ENCODE results near the gene CBY2. TPM values are rescaled to one million over a fixed set of nuclear protein-coding genes. Genes with fewer than 3 reads are reported as not detected.

CBY2 gene
- total RNA-seq, 1 experiment from 2014 or later = not detected

DNA sequence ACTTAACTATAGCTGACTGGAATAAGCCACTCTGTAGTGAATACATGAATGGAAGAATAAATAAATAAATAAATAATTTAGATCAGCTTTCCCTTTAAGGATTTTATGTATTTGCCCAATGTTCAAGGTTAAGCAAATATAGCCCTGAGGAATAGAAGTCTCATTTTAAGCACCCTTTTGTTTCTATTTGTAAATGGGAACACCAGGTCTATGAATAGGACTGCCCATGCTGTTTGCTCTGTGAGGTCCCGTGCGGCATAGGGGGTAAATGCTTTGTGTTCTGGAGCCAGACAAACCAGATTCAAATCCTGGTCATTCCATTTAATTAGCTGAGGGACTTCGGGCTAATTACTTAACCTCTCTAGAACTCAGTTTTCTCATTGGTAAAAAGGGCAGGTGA, 29.3 kb downstream of the CBY2 start:
- Histone ChIP-seq H3K27me3 (ENCODE audit: insufficient read depth, low read length) (peaks cover 3% of the 10 kb centered on the region; the same call in 1 of the 2 replicates), H3K4me1 (ENCODE audit: control insufficient read depth in 1 of 2, insufficient read depth in 2 of 2, low read length in 2 of 2) (peaks cover 0 to 2% of the 10 kb centered on the region in 2 experiments; a peak in 1 of 4 replicates), H3K27ac (ENCODE audit: low read depth, low read length) (no peak overlapping the region), H2AFZ (ENCODE audit: low read depth, low read length, poor library complexity, severe bottlenecking) (no peak overlapping the region), H3K4me2 (ENCODE audit: low read length) (no peak overlapping the region), H3K4me3 (replicated peaks in 1 of 2; ENCODE audit: low read depth in 1 of 2, low read length in 2 of 2) (no peak overlapping the region), H3K9ac (ENCODE audit: low read length) (no peak overlapping the region), H3K36me3 (ENCODE audit: control insufficient read depth in 1 of 2, insufficient read depth in 2 of 2, low read length in 2 of 2) (no peaks in the 10 kb centered on the region), H3K9me2 (ENCODE audit: insufficient read depth) (no peaks in the 10 kb centered on the region), H3K9me3 (ENCODE audit: control insufficient read depth in 1 of 2, insufficient read depth in 1 of 2, low read depth in 1 of 2, low read length in 2 of 2) (no peaks in the 10 kb centered on the region), H3K79me2 (ENCODE audit: insufficient read depth, low read length) (no peaks in the 10 kb centered on the region), H4K20me1 (ENCODE audit: insufficient read depth) (no peaks in the 10 kb centered on the region)
- DNase-seq (ENCODE audit: low read depth, low spot score) (no peak), ATAC-seq (no peak)
- BruUV-seq (replicated peaks) = no TSS peak
- intact Hi-C loops (cut with micrococcal nuclease) = no loop called here
- ChIA-PET RAD21 (ENCODE audit: low non-redundant PET in 1 of 2, low total read pairs in 2 of 2, uncharacterized antibody in 2 of 2, unreplicated experiment in 2 of 2) (no interaction called here), POLR2A (no interaction called here), CTCF (interaction anchor here (1.1 kb wide), 1 partner anchor 14 kb away, joined by 3 read pairs; no protein-coding TSS in a partner anchor)
- no peak for TF ChIP-seq YY1 (IDR thresholded peaks at IDR 0.05; ENCODE audit: extremely low read depth, insufficient replicate concordance, low read depth, low read length)
- TF ChIP-seq RAD21 (IDR thresholded peaks at IDR 0.05; ENCODE audit: low read depth) = no peak
- TF ChIP-seq JUND (IDR thresholded peaks at IDR 0.05) = no peak
- TF ChIP-seq TCF7L2 (IDR thresholded peaks at IDR 0.05; ENCODE audit: borderline replicate concordance, extremely low read depth, insufficient read depth, insufficient read length) = no peak
- TF ChIP-seq, protein P1, sequence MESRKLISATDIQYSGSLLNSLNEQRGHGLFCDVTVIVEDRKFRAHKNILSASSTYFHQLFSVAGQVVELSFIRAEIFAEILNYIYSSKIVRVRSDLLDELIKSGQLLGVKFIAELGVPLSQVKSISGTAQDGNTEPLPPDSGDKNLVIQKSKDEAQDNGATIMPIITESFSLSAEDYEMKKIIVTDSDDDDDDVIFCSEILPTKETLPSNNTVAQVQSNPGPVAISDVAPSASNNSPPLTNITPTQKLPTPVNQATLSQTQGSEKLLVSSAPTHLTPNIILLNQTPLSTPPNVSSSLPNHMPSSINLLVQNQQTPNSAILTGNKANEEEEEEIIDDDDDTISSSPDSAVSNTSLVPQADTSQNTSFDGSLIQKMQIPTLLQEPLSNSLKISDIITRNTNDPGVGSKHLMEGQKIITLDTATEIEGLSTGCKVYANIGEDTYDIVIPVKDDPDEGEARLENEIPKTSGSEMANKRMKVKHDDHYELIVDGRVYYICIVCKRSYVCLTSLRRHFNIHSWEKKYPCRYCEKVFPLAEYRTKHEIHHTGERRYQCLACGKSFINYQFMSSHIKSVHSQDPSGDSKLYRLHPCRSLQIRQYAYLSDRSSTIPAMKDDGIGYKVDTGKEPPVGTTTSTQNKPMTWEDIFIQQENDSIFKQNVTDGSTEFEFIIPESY (IDR thresholded peaks at IDR 0.05; ENCODE audit: extremely low read depth, insufficient replicate concordance, low read length) = no peak
- no peak for TF ChIP-seq ZFX (IDR thresholded peaks at IDR 0.05)
- TF ChIP-seq ELF1 (IDR thresholded peaks at IDR 0.05; ENCODE audit: borderline replicate concordance, low read depth) = no peak
- no peak for TF ChIP-seq EZH2 (IDR thresholded peaks at IDR 0.05)
- TF ChIP-seq, protein P2, sequence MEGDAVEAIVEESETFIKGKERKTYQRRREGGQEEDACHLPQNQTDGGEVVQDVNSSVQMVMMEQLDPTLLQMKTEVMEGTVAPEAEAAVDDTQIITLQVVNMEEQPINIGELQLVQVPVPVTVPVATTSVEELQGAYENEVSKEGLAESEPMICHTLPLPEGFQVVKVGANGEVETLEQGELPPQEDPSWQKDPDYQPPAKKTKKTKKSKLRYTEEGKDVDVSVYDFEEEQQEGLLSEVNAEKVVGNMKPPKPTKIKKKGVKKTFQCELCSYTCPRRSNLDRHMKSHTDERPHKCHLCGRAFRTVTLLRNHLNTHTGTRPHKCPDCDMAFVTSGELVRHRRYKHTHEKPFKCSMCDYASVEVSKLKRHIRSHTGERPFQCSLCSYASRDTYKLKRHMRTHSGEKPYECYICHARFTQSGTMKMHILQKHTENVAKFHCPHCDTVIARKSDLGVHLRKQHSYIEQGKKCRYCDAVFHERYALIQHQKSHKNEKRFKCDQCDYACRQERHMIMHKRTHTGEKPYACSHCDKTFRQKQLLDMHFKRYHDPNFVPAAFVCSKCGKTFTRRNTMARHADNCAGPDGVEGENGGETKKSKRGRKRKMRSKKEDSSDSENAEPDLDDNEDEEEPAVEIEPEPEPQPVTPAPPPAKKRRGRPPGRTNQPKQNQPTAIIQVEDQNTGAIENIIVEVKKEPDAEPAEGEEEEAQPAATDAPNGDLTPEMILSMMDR (IDR thresholded peaks at IDR 0.05 in 2 of 3, conservative IDR thresholded peaks at IDR 0.05 in 1 of 3; ENCODE audit: borderline replicate concordance in 1 of 3, insufficient read depth in 1 of 3, low read depth in 2 of 3, low read length in 2 of 3) = no peak
- no peak for TF ChIP-seq ZNF274 (IDR thresholded peaks at IDR 0.05; ENCODE audit: low read depth, low read length)
- no peak for TF ChIP-seq EGR1 (IDR thresholded peaks at IDR 0.05; ENCODE audit: low read depth)
- TF ChIP-seq MAX (IDR thresholded peaks at IDR 0.05) = no peak
- TF ChIP-seq CBX3 (IDR thresholded peaks at IDR 0.05; ENCODE audit: low read depth) = no peak
- TF ChIP-seq FOSL1 (IDR thresholded peaks at IDR 0.05; ENCODE audit: low read depth) = no peak
- TF ChIP-seq POLR2AphosphoS5 (IDR thresholded peaks at IDR 0.05; ENCODE audit: low read depth, low read length) = no peak
- TF ChIP-seq SRF (IDR thresholded peaks at IDR 0.05; ENCODE audit: low read depth) = no peak

Measured in HCT116 (cell line).